GM23248 (cell line): ENCODE data around the gene TULP4. TPM values are rescaled to one million over a fixed set of nuclear protein-coding genes. Genes with fewer than 3 reads are reported as not detected.
"Not testable (repeated sequence)": the region's sequence is repeated elsewhere in the genome, so short reads cannot be mapped to it uniquely, and the experiment has no call there.

Source experiments
- DNase-seq: peaks from one replicate; pipeline ENCODE4 v3.0.0-alpha.2; 2015
- H2AFZ ChIP-seq: fragments of 200-600 bp; sonication (generic); 2 replicates; pipeline ENCODE4 v1.6.1; 2016; ENCODE audit warnings: antibody characterized with exemption
- H3F3A ChIP-seq: fragments of 200-600 bp; sonication (generic); 2 replicates; pipeline ENCODE4 v1.6.1; 2016; ENCODE audit warnings: mild to moderate bottlenecking, antibody characterized with exemption, mixed run types; ENCODE audit not compliant: insufficient read depth
- H3K27ac ChIP-seq: fragments of 200-600 bp; sonication (generic); 2 replicates; pipeline ENCODE4 v1.5.1; 2016; ENCODE audit warnings: mild to moderate bottlenecking
- H3K27me3 ChIP-seq: fragments of 200-600 bp; sonication (generic); replicated peaks from 2 replicates; pipeline ENCODE4 v1.6.1; 2016; ENCODE audit warnings: mild to moderate bottlenecking; ENCODE audit not compliant: insufficient read depth
- H3K36me3 ChIP-seq: fragments of 200-600 bp; sonication (generic); 2 replicates; pipeline ENCODE4 v1.6.1; 2016; ENCODE audit warnings: low read depth, mild to moderate bottlenecking
- H3K4me1 ChIP-seq: fragments of 200-600 bp; sonication (generic); 2 replicates; pipeline ENCODE4 v1.6.1; 2016; ENCODE audit warnings: mild to moderate bottlenecking; ENCODE audit not compliant: insufficient read depth
- H3K4me2 ChIP-seq: fragments of 200-600 bp; sonication (generic); one replicate; pipeline ENCODE4 v1.6.1; 2016; ENCODE audit warnings: mild to moderate bottlenecking; ENCODE audit not compliant: unreplicated experiment
- H3K4me3 ChIP-seq: fragments of 200-600 bp; sonication (generic); 2 replicates; pipeline ENCODE4 v1.5.1; 2016; ENCODE audit warnings: mild to moderate bottlenecking
- H3K79me2 ChIP-seq: fragments of 200-600 bp; sonication (generic); 2 replicates; pipeline ENCODE4 v1.6.1; 2016; ENCODE audit warnings: mild to moderate bottlenecking; ENCODE audit not compliant: insufficient read depth
- H3K9ac ChIP-seq: fragments of 200-600 bp; sonication (generic); 2 replicates; pipeline ENCODE4 v1.6.1; 2016; ENCODE audit warnings: mild to moderate bottlenecking
- H3K9me2 ChIP-seq: fragments of 200-600 bp; sonication (generic); 2 replicates; pipeline ENCODE4 v1.6.1; 2016; ENCODE audit warnings: mixed run types, mild to moderate bottlenecking, moderate library complexity; ENCODE audit not compliant: insufficient read depth
- H3K9me3 ChIP-seq: fragments of 200-600 bp; sonication (generic); one replicate; pipeline ENCODE4 v1.6.1; 2017; ENCODE audit warnings: low read depth
- H4K20me1 ChIP-seq: fragments of 200-600 bp; sonication (generic); 2 replicates; pipeline ENCODE4 v1.6.0; 2016; ENCODE audit not compliant: insufficient read depth
- EZH2 ChIP-seq: fragments of 200-600 bp; sonication (generic); IDR thresholded peaks from 2 replicates; pipeline ENCODE4 v1.6.1; 2018; ENCODE audit warnings: antibody characterized with exemption, mild to moderate bottlenecking; ENCODE audit not compliant: insufficient read depth, poor library complexity, severe bottlenecking
- EZH2phosphoT487 ChIP-seq: fragments of 200-600 bp; sonication (generic); IDR thresholded peaks from 2 replicates; pipeline ENCODE4 v1.6.1; 2018; ENCODE audit warnings: antibody characterized with exemption, moderate library complexity, mild to moderate bottlenecking, low read depth; ENCODE audit not compliant: insufficient read depth
- WGBS, 2 experiments: methylation state at CpG; one replicate each; pipeline ENCODE4 v1.1.6; 2015 to 2017; ENCODE audit warnings: low lambda C conversion rate in 2 of 2, low coverage in 1 of 2; ENCODE audit errors: missing lambda C conversion rate in 2 of 2; 5-methylcytosine and 5-hydroxymethylcytosine counted together
- in situ Hi-C: fragments of 300-500 bp; cut with MboI; formaldehyde crosslinking; loops from 2 replicates; pipeline ENCODE4 v1.15.0; 2020
- polyA plus RNA-seq: library from polyadenylated mRNA; unstranded; fragments of >200 nt; fragmentation: Nextera tagmentation; extraction: Ambion mirVana; gene quantifications from 2 replicates; pipeline ENCODE4 v1.2.1, GENCODE V29; 2016
- total RNA-seq: library from RNA; depleted of rRNA; stranded (reverse); fragments of >200 nt; shearing (Covaris generic); gene quantifications from 2 replicates; pipeline ENCODE4 v1.2.3, GENCODE V29; 2014

TULP4 gene
- total and polyA plus RNA-seq, 2 experiments from 2014 or later = 21.5 to 38.7 TPM

GRCh38 chr6:158519300-158519699 is 207.0 kb downstream of the TULP4 start:
- no peaks in the 10 kb centered on the region for H3K9me2 ChIP-seq
- in situ Hi-C loops = no loop called here
- H3K27me3 ChIP-seq = no peaks in the 10 kb centered on the region
- no peak for TF ChIP-seq EZH2phosphoT487
- no peak for TF ChIP-seq EZH2
- H4K20me1 ChIP-seq = no peaks in the 10 kb centered on the region
- H2AFZ ChIP-seq = no peak overlapping the region
- peaks cover 7% of the 10 kb centered on the region; the same call in 1 of the 2 replicates for H3K4me1 ChIP-seq
- peaks cover 22% of the 10 kb centered on the region for H3F3A ChIP-seq
- H3K27ac ChIP-seq = no peak overlapping the region
- H3K4me3 ChIP-seq = no peak overlapping the region
- no peak overlapping the region for H3K4me2 ChIP-seq
- H3K79me2 ChIP-seq = no peaks in the 10 kb centered on the region
- 74 to 85% methylated on average over 3 of the region's 3 CpGs for WGBS, 2 experiments
- H3K9me3 ChIP-seq = no peaks in the 10 kb centered on the region
- H3K9ac ChIP-seq = no peak overlapping the region
- no peak for DNase-seq
- H3K36me3 ChIP-seq = no peaks in the 10 kb centered on the region

GRCh38 chr6:158519761-158520160 is 207.5 kb downstream of the TULP4 start:
- no peak for DNase-seq
- 68 to 69% methylated on average over 4 of the region's 4 CpGs for WGBS, 2 experiments
- H3K9me3 ChIP-seq = no peaks in the 10 kb centered on the region
- no peaks in the 10 kb centered on the region for H4K20me1 ChIP-seq
- no peak overlapping the region for H3K4me2 ChIP-seq
- no peaks in the 10 kb centered on the region for H3K36me3 ChIP-seq
- peaks cover 22% of the 10 kb centered on the region for H3F3A ChIP-seq
- H3K27me3 ChIP-seq = no peaks in the 10 kb centered on the region
- no peaks in the 10 kb centered on the region for H3K79me2 ChIP-seq
- in situ Hi-C loops = loop anchor here (10.0 kb wide), 1 partner anchor 295 kb away; no protein-coding TSS in a partner anchor
- H3K9me2 ChIP-seq = no peaks in the 10 kb centered on the region
- no peak overlapping the region for H3K9ac ChIP-seq
- H3K27ac ChIP-seq = no peak overlapping the region
- H3K4me1 ChIP-seq = peaks cover 7% of the 10 kb centered on the region; the same call in 1 of the 2 replicates
- no peak overlapping the region for H2AFZ ChIP-seq
- H3K4me3 ChIP-seq = no peak overlapping the region
- TF ChIP-seq EZH2 = no peak
- no peak for TF ChIP-seq EZH2phosphoT487

- in situ Hi-C loops = loop anchor here (10.0 kb wide), 1 partner anchor 296 kb away; no protein-coding TSS in a partner anchor
- H3K9ac ChIP-seq = not testable (repeated sequence)
These were observed 208.7 kb downstream of the TULP4 start for GRCh38 chr6:158520975-158521374.

DNA sequence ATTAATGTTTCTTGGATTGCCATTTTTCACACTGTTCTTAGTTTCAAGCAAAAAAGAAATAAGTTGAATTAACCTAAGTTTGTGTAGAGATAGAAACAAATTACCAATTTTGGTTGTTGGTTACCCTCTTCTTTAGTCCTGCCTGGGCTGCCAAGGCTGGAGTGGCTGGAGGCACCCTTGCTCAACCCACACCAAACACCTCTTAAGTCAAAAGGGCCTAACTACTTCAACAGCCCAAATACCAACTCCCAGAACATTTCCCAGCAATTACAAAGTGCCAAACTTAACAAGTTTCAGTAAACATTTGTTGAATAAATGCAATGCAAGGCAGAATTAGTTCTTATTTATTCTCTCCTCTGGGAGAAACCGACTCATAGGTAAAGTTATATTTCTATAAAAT is 209.5 kb downstream of the TULP4 start:
- 90 to 91% methylated on average over 1 of the region's 1 CpG for WGBS, 2 experiments

More at GRCh38 chr6:158520975-158521374, 208.7 kb downstream of the TULP4 start:
- H4K20me1 ChIP-seq, H3K9me2 ChIP-seq, DNase-seq, H3K27ac ChIP-seq, H3K4me3 ChIP-seq, H3K9me3 ChIP-seq, H3K4me2 ChIP-seq, H3K27me3 ChIP-seq, H2AFZ ChIP-seq, H3K79me2 ChIP-seq, H3K4me1 ChIP-seq, H3K36me3 ChIP-seq: not testable (repeated sequence)
- 86 to 89% methylated on average over 7 of the region's 7 CpGs for WGBS, 2 experiments
- H3F3A ChIP-seq = peaks cover 22% of the 10 kb centered on the region

More for the DNA sequence above, 209.5 kb downstream of the TULP4 start:
- Histone ChIP-seq H3K27me3 (no peaks in the 10 kb centered on the region; the same call in 1 of the 2 replicates), H3K9me2 (no peaks in the 10 kb centered on the region), H2AFZ (no peak overlapping the region), H3K9me3 (no peaks in the 10 kb centered on the region), H3F3A (peaks cover 22% of the 10 kb centered on the region), H3K79me2 (no peaks in the 10 kb centered on the region), H3K27ac (no peak overlapping the region), H3K4me2 (no peak overlapping the region), H3K4me3 (no peak overlapping the region), H3K4me1 (peaks cover 7% of the 10 kb centered on the region; the same call in 1 of the 2 replicates), H3K36me3 (no peaks in the 10 kb centered on the region), H4K20me1 (no peaks in the 10 kb centered on the region), H3K9ac (no peak overlapping the region)
- in situ Hi-C loops = loop anchor here (10.0 kb wide), 1 partner anchor 297 kb away; no protein-coding TSS in a partner anchor
- no peak for TF ChIP-seq EZH2phosphoT487
- TF ChIP-seq EZH2 = no peak
- DNase-seq = no peak
